Measurements from ENCODE around the gene TMEM132D.

GRCh38 chr12:129727100-129727499, 176.7 kb downstream of the TMEM132D start:
- TF ChIP-seq CTCF (IDR thresholded peaks at IDR 0.05; ENCODE audit: insufficient read depth, low read length, poor library complexity, severe bottlenecking) (no peak), EZH2phosphoT487 (conservative IDR thresholded peaks at IDR 0.05; ENCODE audit: low read length) (no peak)

Measured in SU-DHL-6 (cell line).